ENCODE measurements around the gene CHD8. TPM values are rescaled to one million over a fixed set of nuclear protein-coding genes. Genes with fewer than 3 reads are reported as not detected.

CHD8 gene
- polyA plus RNA-seq, 3 donors = 8.2 to 34.2 (median 15.1) TPM

DNA sequence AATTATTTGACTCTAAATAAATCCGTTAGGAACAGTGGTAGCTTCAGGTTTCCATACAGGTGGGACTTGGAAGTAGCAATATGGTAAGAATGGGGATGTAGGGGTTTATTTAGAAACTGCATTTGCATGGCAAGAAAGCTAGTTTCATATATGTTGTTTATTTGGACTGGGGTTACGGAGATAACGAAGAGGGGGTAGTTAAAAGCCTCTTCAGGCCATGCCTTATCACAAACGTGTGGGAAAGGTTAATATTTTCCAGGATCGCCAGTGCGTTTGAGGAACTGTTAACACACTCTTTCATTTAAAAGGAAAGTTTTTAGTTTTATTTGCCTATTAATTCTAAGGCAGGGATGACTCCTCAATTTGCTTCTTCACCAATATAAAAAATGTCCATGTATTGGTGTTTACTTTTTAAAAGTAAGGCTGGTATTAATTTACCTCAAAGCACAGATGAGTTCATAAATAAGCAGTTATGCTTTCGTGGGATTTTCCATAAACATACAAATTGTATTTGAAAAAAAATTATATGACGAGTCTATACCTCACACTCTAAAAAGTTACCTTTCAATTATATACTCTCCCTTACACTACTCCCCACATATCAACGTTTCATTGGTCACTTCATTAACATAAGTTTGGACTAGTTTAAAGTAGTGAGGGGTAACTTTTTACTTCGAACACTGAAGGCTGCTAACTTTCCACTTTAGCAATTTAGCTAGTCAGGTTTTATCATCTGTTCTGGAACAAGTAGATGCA, 20.0 kb upstream of the CHD8 start:
- Histone ChIP-seq H3K27ac (ENCODE audit: low read depth in 1 of 2, low read length in 2 of 2) (peak overlapping the region; percentile 44 to 95), H3K4me2 (replicated peaks; ENCODE audit: extremely low read depth, low read length, poor library complexity, severe bottlenecking) (peak overlapping the region; percentile 91), H3K27me3 (ENCODE audit: control insufficient read depth in 2 of 2, insufficient read depth in 2 of 2, low read length in 2 of 2) (no peaks in the 10 kb centered on the region), H3K9ac (ENCODE audit: insufficient read depth, low read length, poor library complexity, severe bottlenecking) (peak overlapping the region; percentile 85), H3K36me3 (replicated peaks in 1 of 2; ENCODE audit: control insufficient read depth in 1 of 2, insufficient read depth in 2 of 2, low read length in 2 of 2) (peaks cover 17 to 45% of the 10 kb centered on the region in 2 donors), H4K20me1 (ENCODE audit: insufficient read depth, low read length) (peaks cover 3% of the 10 kb centered on the region), H2AFZ (ENCODE audit: insufficient read depth, low read depth, low read length, poor library complexity, severe bottlenecking) (peak overlapping the region; percentile 89), H3K9me3 (replicated peaks in 1 of 2; ENCODE audit: control insufficient read depth in 1 of 2, insufficient read depth in 1 of 2, low read length in 2 of 2) (no peaks in the 10 kb centered on the region), H3K4me1 (ENCODE audit: control insufficient read depth in 1 of 2, insufficient read depth in 2 of 2, low read length in 2 of 2) (peaks cover 12 to 26% of the 10 kb centered on the region in 2 donors), H3K4me3 (replicated peaks in 1 of 3; ENCODE audit: low read depth in 2 of 3, low read length in 3 of 3) (peak overlapping the region; percentile 58 to 100 (median 97)), H3K79me2 (ENCODE audit: insufficient read depth, low read length) (peaks cover 48% of the 10 kb centered on the region)
- TF ChIP-seq, protein P1, sequence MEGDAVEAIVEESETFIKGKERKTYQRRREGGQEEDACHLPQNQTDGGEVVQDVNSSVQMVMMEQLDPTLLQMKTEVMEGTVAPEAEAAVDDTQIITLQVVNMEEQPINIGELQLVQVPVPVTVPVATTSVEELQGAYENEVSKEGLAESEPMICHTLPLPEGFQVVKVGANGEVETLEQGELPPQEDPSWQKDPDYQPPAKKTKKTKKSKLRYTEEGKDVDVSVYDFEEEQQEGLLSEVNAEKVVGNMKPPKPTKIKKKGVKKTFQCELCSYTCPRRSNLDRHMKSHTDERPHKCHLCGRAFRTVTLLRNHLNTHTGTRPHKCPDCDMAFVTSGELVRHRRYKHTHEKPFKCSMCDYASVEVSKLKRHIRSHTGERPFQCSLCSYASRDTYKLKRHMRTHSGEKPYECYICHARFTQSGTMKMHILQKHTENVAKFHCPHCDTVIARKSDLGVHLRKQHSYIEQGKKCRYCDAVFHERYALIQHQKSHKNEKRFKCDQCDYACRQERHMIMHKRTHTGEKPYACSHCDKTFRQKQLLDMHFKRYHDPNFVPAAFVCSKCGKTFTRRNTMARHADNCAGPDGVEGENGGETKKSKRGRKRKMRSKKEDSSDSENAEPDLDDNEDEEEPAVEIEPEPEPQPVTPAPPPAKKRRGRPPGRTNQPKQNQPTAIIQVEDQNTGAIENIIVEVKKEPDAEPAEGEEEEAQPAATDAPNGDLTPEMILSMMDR (IDR thresholded peaks at IDR 0.05) = no peak
- Mint-ChIP-seq H3K4me3 (peak overlapping the region; percentile 100), H3K9me3 (peaks cover 0 to 1% (median 0%) of the 10 kb centered on the region in 7 donors), H3K27ac (peak overlapping the region; percentile 94 to 100 (median 100)), H3K36me3 (peaks cover 34 to 51% of the 10 kb centered on the region in 2 donors), H3K4me1 (peaks cover 18% of the 10 kb centered on the region), H3K27me3 (ENCODE audit: low read depth in 3 of 3) (peaks cover 0 to 1% (median 0%) of the 10 kb centered on the region in 3 donors)
- no peak for DNase-seq
- intact Hi-C loops (cut with micrococcal nuclease) = no loop called here
- WGBS (ENCODE audit: insufficient coverage) = 100% methylated on average over 1 of the region's 10 CpGs

DNA sequence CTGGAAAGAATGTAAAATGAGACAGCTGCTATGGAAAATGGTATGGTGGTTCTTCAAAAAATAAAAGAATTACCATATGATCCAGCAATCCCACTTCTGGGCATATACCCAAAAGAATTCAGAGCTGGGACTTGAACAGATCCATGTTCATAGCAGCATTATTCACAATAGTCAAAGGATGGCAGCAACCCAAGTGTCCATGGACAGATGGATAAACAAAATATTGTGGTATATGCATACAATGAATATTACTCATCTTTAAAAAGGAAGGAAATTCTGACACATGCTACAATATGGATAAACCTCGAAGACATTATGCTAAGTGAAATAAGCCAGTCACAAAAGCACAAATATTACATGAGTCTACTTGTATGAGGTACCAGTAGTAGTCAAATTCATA, 11.7 kb upstream of the CHD8 start:
- Mint-ChIP-seq H3K4me1 (no peaks in the 10 kb centered on the region), H3K27me3 (ENCODE audit: low read depth in 3 of 3) (no peaks in the 10 kb centered on the region), H3K4me3 (no peak overlapping the region), H3K9me3 (peaks cover 0 to 1% (median 0%) of the 10 kb centered on the region in 7 donors), H3K27ac (peak overlapping the region in 1 of 7 donors; percentile 77), H3K36me3 (peaks cover 54 to 74% of the 10 kb centered on the region in 2 donors)
- H3K79me2 ChIP-seq (ENCODE audit: insufficient read depth, low read length) = no peaks in the 10 kb centered on the region
- H3K4me1 ChIP-seq (ENCODE audit: control insufficient read depth in 1 of 2, insufficient read depth in 2 of 2, low read length in 2 of 2) = no peaks in the 10 kb centered on the region
- no peak overlapping the region for H3K9ac ChIP-seq (ENCODE audit: insufficient read depth, low read length, poor library complexity, severe bottlenecking)
- H3K9me3 ChIP-seq (replicated peaks in 1 of 2; ENCODE audit: control insufficient read depth in 1 of 2, insufficient read depth in 1 of 2, low read length in 2 of 2) = no peaks in the 10 kb centered on the region
- H2AFZ ChIP-seq (ENCODE audit: insufficient read depth, low read depth, low read length, poor library complexity, severe bottlenecking) = no peak overlapping the region
- no peaks in the 10 kb centered on the region for H3K27me3 ChIP-seq (ENCODE audit: control insufficient read depth in 2 of 2, insufficient read depth in 2 of 2, low read length in 2 of 2)
- DNase-seq = no peak
- peaks cover 44 to 82% of the 10 kb centered on the region in 2 donors for H3K36me3 ChIP-seq (replicated peaks in 1 of 2; ENCODE audit: control insufficient read depth in 1 of 2, insufficient read depth in 2 of 2, low read length in 2 of 2)
- no peak overlapping the region for H3K4me3 ChIP-seq (replicated peaks in 1 of 3; ENCODE audit: low read depth in 2 of 3, low read length in 3 of 3)
- no peaks in the 10 kb centered on the region for H4K20me1 ChIP-seq (ENCODE audit: insufficient read depth, low read length)
- TF ChIP-seq, protein P1 (IDR thresholded peaks at IDR 0.05) = no peak
- no peak overlapping the region for H3K27ac ChIP-seq (ENCODE audit: low read depth in 1 of 2, low read length in 2 of 2)
- no CpG with 5 or more reads among the region's 1 CpG for WGBS (ENCODE audit: insufficient coverage)
- intact Hi-C loops (cut with micrococcal nuclease) = no loop called here
- H3K4me2 ChIP-seq (replicated peaks; ENCODE audit: extremely low read depth, low read length, poor library complexity, severe bottlenecking) = no peak overlapping the region

Data from CD14-positive monocyte (primary cell).